Measurements from ENCODE around the gene HRH2.

GRCh38 chr5:175684931-175685330, 27.1 kb downstream of the HRH2 start:
- TF ChIP-seq POLR2A (IDR thresholded peaks at IDR 0.05) (no peak), CTCF (IDR thresholded peaks at IDR 0.05) (no peak)

All from esophagus squamous epithelium (tissue), 4 donors.